Activated CD4-positive, alpha-beta memory T cell treated with anti-CD3 and anti-CD28 coated beads for 36 hours (primary cell): ENCODE measurements around the gene RELN. TPM values are rescaled to one million over a fixed set of nuclear protein-coding genes. Genes with fewer than 3 reads are reported as not detected.
"Not testable (repeated sequence)": the region's sequence is repeated elsewhere in the genome, so short reads cannot be mapped to it uniquely, and the experiment has no call there.

Experiments used
- CTCF ChIA-PET: fragments of 350-600 bp; sonication (Branson Sonifier 250); formaldehyde crosslinking; loops from one replicate; lab custom pipeline; 2021; ENCODE audit warnings: antibody characterized with exemption, inconsistent platforms; lab: Charles Lee
- POLR2A ChIA-PET: fragments of 350-600 bp; sonication (Branson Sonifier 250); formaldehyde crosslinking; loops from one replicate; lab custom pipeline; 2021; ENCODE audit warnings: antibody characterized with exemption; lab: Charles Lee
- DNase-seq: peaks from one replicate; pipeline ENCODE4 v3.0.0-alpha.2; 2020
- H3K27ac Mint-ChIP-seq: one replicate; pipeline ENCODE4 v1.8.0; 2021; ENCODE audit warnings: mixed read lengths
- H3K27me3 Mint-ChIP-seq: one replicate; pipeline ENCODE4 v1.8.0; 2021; ENCODE audit warnings: mixed read lengths
- H3K36me3 Mint-ChIP-seq: one replicate; pipeline ENCODE4 v1.8.0; 2021; ENCODE audit warnings: mixed read lengths
- H3K4me1 Mint-ChIP-seq: one replicate; pipeline ENCODE4 v1.8.0; 2021; ENCODE audit warnings: low read depth, mixed read lengths
- H3K4me3 Mint-ChIP-seq: one replicate; pipeline ENCODE4 v1.8.0; 2021; ENCODE audit warnings: mild to moderate bottlenecking, mixed read lengths
- H3K9me3 Mint-ChIP-seq: one replicate; pipeline ENCODE4 v1.8.0; 2021; ENCODE audit warnings: mixed read lengths
- intact Hi-C: fragments of 100-400 bp; cut with micrococcal nuclease; formaldehyde crosslinking; loops from one replicate; pipeline ENCODE4 v1.15.1; 2023
- total RNA-seq, 2 experiments: library from RNA; stranded (reverse); gene quantifications; one replicate each; pipeline ENCODE4 v1.2.3, GENCODE V29; 2021

Gene RELN
- total RNA-seq, 2 experiments from 2014 or later: not detected

GRCh38 chr7:103780561-103780960 lies 208.9 kb downstream of the RELN start:
- H3K27me3 Mint-ChIP-seq, intact Hi-C loops, POLR2A ChIA-PET, CTCF ChIA-PET, DNase-seq, H3K4me3 Mint-ChIP-seq, H3K4me1 Mint-ChIP-seq, H3K9me3 Mint-ChIP-seq, H3K36me3 Mint-ChIP-seq, H3K27ac Mint-ChIP-seq: not testable (repeated sequence)

- Mint-ChIP-seq H3K27me3 (no peaks in the 10 kb centered on the region), H3K4me3 (no peak overlapping the region), H3K4me1 (no peaks in the 10 kb centered on the region), H3K9me3 (peaks cover 2% of the 10 kb centered on the region), H3K27ac (no peak overlapping the region), H3K36me3 (no peaks in the 10 kb centered on the region)
- intact Hi-C loops: no loop called here
- ChIA-PET POLR2A (no interaction called here), CTCF (no interaction called here)
- no peak for DNase-seq
Measured at GRCh38 chr7:103777440-103777839, 212.0 kb downstream of the RELN start.

- CTCF ChIA-PET: no interaction called here
- POLR2A ChIA-PET: no interaction called here
- no peak overlapping the region for H3K4me3 Mint-ChIP-seq
- no peak for DNase-seq
- no peaks in the 10 kb centered on the region for H3K9me3 Mint-ChIP-seq
- H3K27ac Mint-ChIP-seq: no peak overlapping the region
- no peaks in the 10 kb centered on the region for H3K4me1 Mint-ChIP-seq
- no peaks in the 10 kb centered on the region for H3K36me3 Mint-ChIP-seq
- peaks cover 4% of the 10 kb centered on the region for H3K27me3 Mint-ChIP-seq
- intact Hi-C loops: no loop called here
Measured at GRCh38 chr7:103773726-103774125, 215.7 kb downstream of the RELN start.

GRCh38 chr7:103772171-103772773 lies 217.2 kb downstream of the RELN start:
- Mint-ChIP-seq H3K4me1 (no peaks in the 10 kb centered on the region), H3K27me3 (peaks cover 4% of the 10 kb centered on the region), H3K36me3 (no peaks in the 10 kb centered on the region), H3K27ac (no peak overlapping the region), H3K4me3 (no peak overlapping the region), H3K9me3 (no peaks in the 10 kb centered on the region)
- POLR2A ChIA-PET: no interaction called here
- CTCF ChIA-PET: no interaction called here
- DNase-seq: no peak
- intact Hi-C loops: no loop called here

- DNase-seq: no peak
- POLR2A ChIA-PET: no interaction called here
- Mint-ChIP-seq H3K27me3 (peaks cover 4% of the 10 kb centered on the region), H3K4me3 (no peak overlapping the region), H3K4me1 (no peaks in the 10 kb centered on the region), H3K27ac (no peak overlapping the region), H3K36me3 (no peaks in the 10 kb centered on the region), H3K9me3 (no peaks in the 10 kb centered on the region)
- CTCF ChIA-PET: no interaction called here
- intact Hi-C loops: no loop called here
Measured at GRCh38 chr7:103771294-103771693, 218.2 kb downstream of the RELN start.

- CTCF ChIA-PET: no interaction called here
- H3K27ac Mint-ChIP-seq: no peak overlapping the region
- H3K4me1 Mint-ChIP-seq: no peaks in the 10 kb centered on the region
- no peak for DNase-seq
- H3K4me3 Mint-ChIP-seq: no peak overlapping the region
- intact Hi-C loops: no loop called here
- peaks cover 2% of the 10 kb centered on the region for H3K27me3 Mint-ChIP-seq
- POLR2A ChIA-PET: no interaction called here
- H3K36me3 Mint-ChIP-seq: no peaks in the 10 kb centered on the region
- no peaks in the 10 kb centered on the region for H3K9me3 Mint-ChIP-seq
Measured at GRCh38 chr7:103766660-103767059, 222.8 kb downstream of the RELN start.

GRCh38 chr7:103765901-103766300 lies 223.6 kb downstream of the RELN start:
- H3K27ac Mint-ChIP-seq: no peak overlapping the region
- CTCF ChIA-PET: no interaction called here
- no peak overlapping the region for H3K4me3 Mint-ChIP-seq
- intact Hi-C loops: no loop called here
- H3K27me3 Mint-ChIP-seq: no peaks in the 10 kb centered on the region
- H3K9me3 Mint-ChIP-seq: no peaks in the 10 kb centered on the region
- H3K4me1 Mint-ChIP-seq: no peaks in the 10 kb centered on the region
- DNase-seq: no peak
- no peaks in the 10 kb centered on the region for H3K36me3 Mint-ChIP-seq
- POLR2A ChIA-PET: no interaction called here

GRCh38 chr7:103764901-103765300 lies 224.6 kb downstream of the RELN start:
- ChIA-PET POLR2A (no interaction called here), CTCF (no interaction called here)
- Mint-ChIP-seq H3K4me1 (no peaks in the 10 kb centered on the region), H3K4me3 (no peak overlapping the region), H3K27me3 (peaks cover 1% of the 10 kb centered on the region), H3K27ac (no peak overlapping the region), H3K36me3 (no peaks in the 10 kb centered on the region), H3K9me3 (no peaks in the 10 kb centered on the region)
- intact Hi-C loops: no loop called here
- DNase-seq: no peak

- no peaks in the 10 kb centered on the region for H3K9me3 Mint-ChIP-seq
- POLR2A ChIA-PET: no interaction called here
- no peak overlapping the region for H3K4me3 Mint-ChIP-seq
- no peaks in the 10 kb centered on the region for H3K4me1 Mint-ChIP-seq
- H3K27ac Mint-ChIP-seq: no peak overlapping the region
- intact Hi-C loops: no loop called here
- no peak for DNase-seq
- CTCF ChIA-PET: no interaction called here
- H3K36me3 Mint-ChIP-seq: no peaks in the 10 kb centered on the region
- peaks cover 1% of the 10 kb centered on the region for H3K27me3 Mint-ChIP-seq
Measured at GRCh38 chr7:103762877-103763276, 226.6 kb downstream of the RELN start.

GRCh38 chr7:103762065-103762760 lies 227.2 kb downstream of the RELN start:
- no peaks in the 10 kb centered on the region for H3K36me3 Mint-ChIP-seq
- no peaks in the 10 kb centered on the region for H3K4me1 Mint-ChIP-seq
- H3K4me3 Mint-ChIP-seq: no peak overlapping the region
- H3K27me3 Mint-ChIP-seq: peaks cover 1% of the 10 kb centered on the region
- DNase-seq: no peak
- intact Hi-C loops: no loop called here
- POLR2A ChIA-PET: no interaction called here
- H3K9me3 Mint-ChIP-seq: no peaks in the 10 kb centered on the region
- CTCF ChIA-PET: no interaction called here
- no peak overlapping the region for H3K27ac Mint-ChIP-seq

- Mint-ChIP-seq H3K27me3 (peaks cover 2% of the 10 kb centered on the region), H3K36me3 (no peaks in the 10 kb centered on the region), H3K4me1 (no peaks in the 10 kb centered on the region), H3K27ac (no peak overlapping the region), H3K9me3 (no peaks in the 10 kb centered on the region), H3K4me3 (no peak overlapping the region)
- ChIA-PET POLR2A (no interaction called here), CTCF (no interaction called here)
- DNase-seq: no peak
- intact Hi-C loops: no loop called here
Measured at GRCh38 chr7:103752995-103753394, 236.5 kb downstream of the RELN start.

- POLR2A ChIA-PET: no interaction called here
- CTCF ChIA-PET: no interaction called here
- no peaks in the 10 kb centered on the region for H3K4me1 Mint-ChIP-seq
- no peak for DNase-seq
- H3K9me3 Mint-ChIP-seq: no peaks in the 10 kb centered on the region
- no peaks in the 10 kb centered on the region for H3K36me3 Mint-ChIP-seq
- peaks cover 2% of the 10 kb centered on the region for H3K27me3 Mint-ChIP-seq
- H3K4me3 Mint-ChIP-seq: no peak overlapping the region
- intact Hi-C loops: no loop called here
- H3K27ac Mint-ChIP-seq: no peak overlapping the region
Measured at GRCh38 chr7:103751311-103751880, 238.1 kb downstream of the RELN start.

GRCh38 chr7:103748680-103749079 lies 240.8 kb downstream of the RELN start:
- POLR2A ChIA-PET: no interaction called here

More at GRCh38 chr7:103748680-103749079, 240.8 kb downstream of the RELN start:
- no peak overlapping the region for H3K4me3 Mint-ChIP-seq
- DNase-seq: no peak
- H3K36me3 Mint-ChIP-seq: no peaks in the 10 kb centered on the region
- H3K9me3 Mint-ChIP-seq: no peaks in the 10 kb centered on the region
- CTCF ChIA-PET: no interaction called here
- H3K27ac Mint-ChIP-seq: no peak overlapping the region
- intact Hi-C loops: no loop called here
- H3K4me1 Mint-ChIP-seq: no peaks in the 10 kb centered on the region
- peaks cover 2% of the 10 kb centered on the region for H3K27me3 Mint-ChIP-seq
